ENCODE measurements around the gene ARHGAP45.

The ARHGAP45 gene

DNA sequence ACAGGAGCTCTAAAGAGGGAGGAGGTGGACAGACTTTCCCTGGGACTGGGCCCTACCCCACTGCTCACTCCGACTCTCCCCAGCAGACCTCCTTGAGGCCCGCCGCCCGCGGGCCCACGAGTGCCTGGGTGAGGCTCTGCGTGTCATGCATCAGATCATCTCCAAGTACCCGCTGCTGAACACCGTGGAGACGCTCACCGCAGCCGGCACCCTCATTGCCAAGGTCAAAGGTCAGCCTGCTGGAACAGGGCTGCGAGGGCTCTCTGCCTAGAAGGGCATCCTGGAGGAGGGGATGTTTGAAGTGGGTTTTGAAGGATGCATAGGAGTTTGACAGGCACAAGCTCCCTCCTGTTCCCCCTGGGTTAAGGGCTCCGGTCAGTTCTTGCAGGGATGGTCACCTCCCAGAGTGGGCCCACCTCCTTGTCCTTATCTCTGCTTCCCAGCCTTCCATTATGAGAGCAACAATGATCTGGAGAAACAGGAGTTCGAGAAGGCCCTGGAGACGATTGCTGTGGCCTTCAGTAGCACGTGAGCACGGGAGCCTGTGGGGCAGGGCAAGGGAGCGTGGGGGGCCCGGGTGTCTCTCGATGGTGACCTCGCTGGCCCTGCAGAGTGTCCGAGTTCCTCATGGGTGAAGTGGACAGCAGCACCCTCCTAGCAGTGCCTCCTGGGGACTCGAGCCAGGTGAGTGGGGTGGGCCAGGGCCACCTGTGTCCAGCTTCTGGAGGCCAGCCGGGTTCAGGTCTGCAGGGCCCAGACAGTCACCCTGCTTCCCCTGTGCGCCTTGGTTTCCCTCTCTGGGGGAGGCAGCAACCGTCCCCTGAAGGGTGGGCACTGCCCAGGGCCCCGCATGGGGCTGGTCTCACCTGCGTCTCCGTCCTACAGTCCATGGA lies 6.3 kb downstream of the ARHGAP45 start:
- H3K4me3 ChIP-seq (ENCODE audit: low read depth, low read length): no peak overlapping the region
- TF ChIP-seq, protein P1, sequence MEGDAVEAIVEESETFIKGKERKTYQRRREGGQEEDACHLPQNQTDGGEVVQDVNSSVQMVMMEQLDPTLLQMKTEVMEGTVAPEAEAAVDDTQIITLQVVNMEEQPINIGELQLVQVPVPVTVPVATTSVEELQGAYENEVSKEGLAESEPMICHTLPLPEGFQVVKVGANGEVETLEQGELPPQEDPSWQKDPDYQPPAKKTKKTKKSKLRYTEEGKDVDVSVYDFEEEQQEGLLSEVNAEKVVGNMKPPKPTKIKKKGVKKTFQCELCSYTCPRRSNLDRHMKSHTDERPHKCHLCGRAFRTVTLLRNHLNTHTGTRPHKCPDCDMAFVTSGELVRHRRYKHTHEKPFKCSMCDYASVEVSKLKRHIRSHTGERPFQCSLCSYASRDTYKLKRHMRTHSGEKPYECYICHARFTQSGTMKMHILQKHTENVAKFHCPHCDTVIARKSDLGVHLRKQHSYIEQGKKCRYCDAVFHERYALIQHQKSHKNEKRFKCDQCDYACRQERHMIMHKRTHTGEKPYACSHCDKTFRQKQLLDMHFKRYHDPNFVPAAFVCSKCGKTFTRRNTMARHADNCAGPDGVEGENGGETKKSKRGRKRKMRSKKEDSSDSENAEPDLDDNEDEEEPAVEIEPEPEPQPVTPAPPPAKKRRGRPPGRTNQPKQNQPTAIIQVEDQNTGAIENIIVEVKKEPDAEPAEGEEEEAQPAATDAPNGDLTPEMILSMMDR (IDR thresholded peaks at IDR 0.05; ENCODE audit: low read depth, low read length): no peak
- H3K27me3 ChIP-seq: peaks cover 40% of the 10 kb centered on the region
- no peaks in the 10 kb centered on the region for H3K36me3 ChIP-seq
- peaks cover 4% of the 10 kb centered on the region; the same call in 1 of the 2 replicates for H3K9me3 ChIP-seq
- peak; percentile 8 for DNase-seq
- 0 out of 2 replicates have a peak, but pooled peaks cover 4% of the 10 kb centered on the region for H3K4me1 ChIP-seq

DNA sequence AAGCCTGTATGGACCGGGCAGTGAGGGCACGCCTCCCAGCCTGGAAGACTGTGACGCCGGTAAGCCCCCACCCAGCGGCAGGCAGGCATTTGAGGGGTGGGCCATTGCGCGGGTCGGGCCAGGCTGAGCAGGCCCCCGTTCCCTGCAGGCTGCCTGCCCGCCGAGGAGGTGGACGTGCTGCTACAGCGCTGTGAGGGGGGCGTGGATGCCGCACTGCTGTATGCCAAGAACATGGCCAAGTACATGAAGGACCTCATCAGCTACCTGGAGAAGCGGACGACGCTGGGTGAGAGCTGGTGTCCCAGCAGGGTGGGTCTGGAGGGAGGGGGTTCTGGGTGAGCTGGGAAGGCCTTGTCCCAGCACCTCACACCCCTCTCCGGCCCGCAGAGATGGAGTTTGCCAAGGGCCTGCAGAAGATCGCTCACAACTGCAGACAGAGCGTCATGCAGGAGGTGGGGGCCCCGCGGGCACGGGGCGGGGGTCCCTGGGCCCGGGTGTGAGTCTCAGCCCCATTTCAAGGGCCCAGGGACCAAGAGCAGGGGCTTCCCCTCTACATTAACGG lies 7.1 kb downstream of the ARHGAP45 start:
- H3K27me3 ChIP-seq: peaks cover 33% of the 10 kb centered on the region
- no peaks in the 10 kb centered on the region for H3K36me3 ChIP-seq
- peaks cover 4% of the 10 kb centered on the region; the same call in 1 of the 2 replicates for H3K9me3 ChIP-seq
- peak; percentile 11 for DNase-seq
- 0 out of 2 replicates have a peak, but pooled peaks cover 4% of the 10 kb centered on the region for H3K4me1 ChIP-seq
- TF ChIP-seq, protein P1 (IDR thresholded peaks at IDR 0.05; ENCODE audit: low read depth, low read length): no peak
- peak overlapping the region; percentile 45 for H3K4me3 ChIP-seq (ENCODE audit: low read depth, low read length)

DNA sequence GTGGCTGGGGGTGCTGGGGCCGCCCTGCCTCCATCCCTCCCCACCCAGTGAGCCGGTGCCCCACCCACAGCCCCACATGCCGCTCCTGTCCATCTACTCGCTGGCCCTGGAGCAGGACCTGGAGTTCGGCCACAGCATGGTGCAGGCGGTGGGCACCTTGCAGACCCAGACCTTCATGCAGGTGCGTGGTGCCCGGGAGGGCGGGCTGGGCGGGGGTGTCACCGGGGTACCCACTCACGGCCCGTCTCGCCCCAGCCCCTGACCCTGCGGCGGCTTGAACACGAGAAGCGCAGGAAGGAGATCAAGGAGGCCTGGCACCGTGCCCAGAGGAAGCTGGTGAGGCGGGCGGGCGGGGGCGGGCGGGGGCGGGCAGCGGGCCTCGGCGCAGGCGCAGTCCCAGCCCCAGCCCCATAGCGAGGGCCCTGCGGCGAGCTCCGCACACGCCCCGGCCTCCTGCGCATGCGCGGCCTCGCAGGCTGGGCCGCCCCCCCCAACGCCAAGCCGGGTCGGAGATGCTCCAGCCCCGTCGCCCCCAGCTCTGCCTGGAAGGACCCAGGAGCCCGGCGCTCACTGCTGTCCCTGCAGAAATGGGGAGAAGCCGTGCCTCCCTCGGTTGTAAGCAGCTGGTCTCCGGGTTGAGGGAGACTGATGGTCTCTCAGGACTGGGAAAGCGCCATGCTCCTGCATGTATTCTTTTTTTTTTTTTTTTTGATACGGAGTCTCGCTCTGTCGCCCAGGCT lies 7.7 kb downstream of the ARHGAP45 start:
- peaks cover 4% of the 10 kb centered on the region; the same call in 1 of the 2 replicates for H3K9me3 ChIP-seq
- H3K4me3 ChIP-seq (ENCODE audit: low read depth, low read length): peak overlapping the region; percentile 65
- H3K4me1 ChIP-seq: 0 out of 2 replicates have a peak, but pooled peaks cover 4% of the 10 kb centered on the region
- DNase-seq: peak; percentile 95
- TF ChIP-seq, protein P1 (IDR thresholded peaks at IDR 0.05; ENCODE audit: low read depth, low read length): no peak
- H3K27me3 ChIP-seq: peaks cover 28% of the 10 kb centered on the region
- H3K36me3 ChIP-seq: no peaks in the 10 kb centered on the region

DNA sequence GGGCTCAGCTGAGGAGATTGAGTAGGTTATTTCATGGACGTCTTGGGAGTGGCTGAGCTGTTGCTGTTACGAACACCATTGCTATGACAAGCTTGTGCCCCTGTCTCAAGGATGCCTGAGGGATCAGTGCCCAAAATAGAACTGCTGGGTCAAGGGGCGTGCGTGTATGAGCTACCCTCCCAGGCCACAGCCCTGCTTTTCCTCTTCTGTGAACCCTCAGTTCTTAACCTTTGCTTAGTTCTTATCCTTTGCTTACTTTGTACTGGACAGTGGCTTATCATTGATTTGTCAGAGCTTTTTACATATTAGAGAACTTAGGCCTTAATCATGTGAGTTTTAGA lies 9.0 kb downstream of the ARHGAP45 start:
- Histone ChIP-seq H3K27me3 (peaks cover 18% of the 10 kb centered on the region), H3K36me3 (no peaks in the 10 kb centered on the region), H3K4me3 (ENCODE audit: low read depth, low read length) (no peak overlapping the region), H3K4me1 (0 out of 2 replicates have a peak, but pooled peaks cover 4% of the 10 kb centered on the region), H3K9me3 (0 out of 2 replicates have a peak, but pooled peaks cover under 1% of the 10 kb centered on the region)
- DNase-seq: no peak
- TF ChIP-seq, protein P1 (IDR thresholded peaks at IDR 0.05; ENCODE audit: low read depth, low read length): no peak

DNA sequence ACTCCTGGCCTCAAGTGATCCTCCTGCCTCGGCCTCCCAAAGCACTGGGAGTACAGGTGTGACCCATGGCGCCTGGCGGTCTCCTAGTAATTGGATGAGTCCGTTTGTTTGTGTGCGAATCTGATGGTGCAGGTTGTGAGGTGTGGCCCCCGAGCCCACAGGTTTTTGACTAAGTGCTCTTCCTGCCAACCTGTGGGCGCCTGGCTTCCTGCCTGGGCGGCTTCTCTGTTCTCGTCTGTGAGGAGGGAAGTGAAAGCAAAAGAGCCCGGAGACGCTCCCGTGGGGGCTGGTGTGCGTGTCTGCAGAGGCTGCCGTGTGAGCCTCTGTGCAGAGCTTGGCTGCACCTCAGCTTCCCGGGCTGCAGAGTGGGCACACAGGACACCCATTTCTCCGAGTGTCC lies 10.0 kb downstream of the ARHGAP45 start:
- Histone ChIP-seq H3K9me3 (no peaks in the 10 kb centered on the region), H3K36me3 (no peaks in the 10 kb centered on the region), H3K27me3 (peaks cover 8% of the 10 kb centered on the region), H3K4me3 (ENCODE audit: low read depth, low read length) (no peak overlapping the region), H3K4me1 (0 out of 2 replicates have a peak, but pooled peaks cover 4% of the 10 kb centered on the region)
- TF ChIP-seq, protein P1 (IDR thresholded peaks at IDR 0.05; ENCODE audit: low read depth, low read length): no peak
- peak; percentile 14 for DNase-seq

Data from BE2C (cell line).